SK-MEL-5 (cell line): ENCODE measurements around the gene CHST11. TPM values are rescaled to one million over a fixed set of nuclear protein-coding genes. Genes with fewer than 3 reads are reported as not detected.

Source experiments
- DNase-seq: peaks from one replicate; pipeline ENCODE4 v3.0.0-alpha.2; 2016; ENCODE audit warnings: low read depth, low spot score
- in situ Hi-C: cut with HindIII; loops from 2 replicates; pipeline ENCODE4 v1.10.0; 2016; ENCODE audit warnings: low sequenced_read_pairs, high pct_unique_total_duplicates, low pct_unique_long_range_greater_than_20kb
- total RNA-seq: library from RNA; depleted of rRNA; stranded (reverse); fragments of >200 nt; shearing (Covaris generic); gene quantifications from 2 replicates; pipeline ENCODE4 v1.2.3, GENCODE V29; 2014

CHST11 gene
- total RNA-seq, 1 experiment from 2014 or later: 27.4 TPM

- no peak for DNase-seq
- in situ Hi-C loops: no loop called here
Measured at GRCh38 chr12:104424955-104425354, 31.8 kb upstream of the CHST11 start.

GRCh38 chr12:104425614-104426013 lies 31.1 kb upstream of the CHST11 start:
- DNase-seq: no peak
- in situ Hi-C loops: no loop called here

- in situ Hi-C loops: no loop called here
- DNase-seq: no peak
Measured at GRCh38 chr12:104426926-104427546, 29.7 kb upstream of the CHST11 start.

GRCh38 chr12:104427547-104427938 lies 29.2 kb upstream of the CHST11 start:
- in situ Hi-C loops: no loop called here
- DNase-seq: no peak

GRCh38 chr12:104433061-104433460 lies 23.7 kb upstream of the CHST11 start:
- DNase-seq: no peak
- in situ Hi-C loops: no loop called here

GRCh38 chr12:104434129-104434528 lies 22.6 kb upstream of the CHST11 start:
- in situ Hi-C loops: no loop called here
- DNase-seq: no peak

GRCh38 chr12:104435175-104435574 lies 21.6 kb upstream of the CHST11 start:
- DNase-seq: no peak
- in situ Hi-C loops: no loop called here

GRCh38 chr12:104435765-104436164 lies 21.0 kb upstream of the CHST11 start:
- DNase-seq: no peak
- in situ Hi-C loops: no loop called here

GRCh38 chr12:104436790-104437189 lies 20.0 kb upstream of the CHST11 start:
- in situ Hi-C loops: no loop called here
- DNase-seq: peak; percentile 22

GRCh38 chr12:104438134-104438533 lies 18.6 kb upstream of the CHST11 start:
- in situ Hi-C loops: no loop called here

GRCh38 chr12:104439137-104439536 lies 17.6 kb upstream of the CHST11 start:
- in situ Hi-C loops: no loop called here
- DNase-seq: no peak

More at GRCh38 chr12:104438134-104438533, 18.6 kb upstream of the CHST11 start:
- no peak for DNase-seq

GRCh38 chr12:104443008-104443407 lies 13.7 kb upstream of the CHST11 start:
- in situ Hi-C loops: no loop called here

GRCh38 chr12:104446646-104447421 lies 9.9 kb upstream of the CHST11 start:
- DNase-seq: no peak
- in situ Hi-C loops: no loop called here

More at GRCh38 chr12:104443008-104443407, 13.7 kb upstream of the CHST11 start:
- DNase-seq: no peak

- in situ Hi-C loops: no loop called here
- no peak for DNase-seq
Measured at GRCh38 chr12:104448031-104448430, 8.7 kb upstream of the CHST11 start.

- DNase-seq: peak; percentile 79
- in situ Hi-C loops: no loop called here
Measured at GRCh38 chr12:104448451-104448850, 8.3 kb upstream of the CHST11 start.

- DNase-seq: no peak
- in situ Hi-C loops: no loop called here
Measured at GRCh38 chr12:104450700-104451099, 6.0 kb upstream of the CHST11 start.

- no peak for DNase-seq
- in situ Hi-C loops: no loop called here
Measured at GRCh38 chr12:104452087-104452486, 4.7 kb upstream of the CHST11 start.

- in situ Hi-C loops: no loop called here
Measured at GRCh38 chr12:104453133-104453532, 3.6 kb upstream of the CHST11 start.

GRCh38 chr12:104454997-104455396 lies 1.8 kb upstream of the CHST11 start:
- in situ Hi-C loops: no loop called here
- DNase-seq: no peak

More at GRCh38 chr12:104453133-104453532, 3.6 kb upstream of the CHST11 start:
- DNase-seq: no peak
